Kidney (tissue), 14 donors: Measurements from ENCODE around the gene MX2. TPM values are rescaled to one million over a fixed set of nuclear protein-coding genes. Genes with fewer than 3 reads are reported as not detected.

Experiments
- DNase-seq, 5 donors: peaks; one replicate each; pipeline ENCODE4 v3.0.0-alpha.2; 2013 to 2020
- FAIRE-seq: peaks from 2 replicates; lab custom pipeline; 2012; peaks lifted over from hg19 to GRCh38; lab: Jason Lieb, UNC
- H3K27ac ChIP-seq, 2 donors: one replicate each; pipeline ENCODE4 v1.7.0; 2013; ENCODE audit warnings: low read depth in 2 of 2, low read length in 2 of 2, inconsistent platforms in 1 of 2
- H3K27me3 ChIP-seq: one replicate; pipeline ENCODE4 v1.7.1; 2013; ENCODE audit warnings: low read length, inconsistent platforms; ENCODE audit not compliant: control insufficient read depth, insufficient read depth
- H3K36me3 ChIP-seq, 3 donors: one replicate each; pipeline versions ENCODE4 v1.7.0 to v1.7.1; 2013; ENCODE audit warnings: low read length in 3 of 3, control low read depth in 1 of 3, inconsistent platforms in 1 of 3; ENCODE audit not compliant: insufficient read depth in 3 of 3, control insufficient read depth in 2 of 3
- H3K4me1 ChIP-seq, 3 donors: one replicate each; pipeline versions ENCODE4 v1.7.0 to v1.7.1; 2013; ENCODE audit warnings: low read length in 3 of 3, inconsistent platforms in 1 of 3, low read depth in 1 of 3; ENCODE audit not compliant: control insufficient read depth in 2 of 3, insufficient read depth in 2 of 3
- H3K4me3 ChIP-seq, 3 donors: one replicate each; pipeline versions ENCODE4 v1.7.0 to v1.8.1; 2013; ENCODE audit warnings: low read length in 3 of 3, control low read depth in 1 of 3, inconsistent platforms in 1 of 3
- H3K9ac ChIP-seq, 3 donors: one replicate each; pipeline versions ENCODE4 v1.7.0 to v1.7.1; 2013; ENCODE audit warnings: low read length in 3 of 3, control low read depth in 1 of 3, inconsistent platforms in 1 of 3
- H3K9me3 ChIP-seq, 3 donors: one replicate each; pipeline versions ENCODE4 v1.7.0 to v1.7.1; 2013; ENCODE audit warnings: low read length in 3 of 3, control low read depth in 1 of 3, inconsistent platforms in 1 of 3; ENCODE audit not compliant: control insufficient read depth in 2 of 3, insufficient read depth in 1 of 3
- CTCF ChIP-seq: IDR thresholded peaks from 3 replicates; pipeline ENCODE4 v1.5.1; 2012; ENCODE audit warnings: mild to moderate bottlenecking, moderate library complexity, borderline replicate concordance; ENCODE audit not compliant: insufficient read depth; ENCODE audit errors: extremely low read depth
- intact Hi-C: fragments of 100-400 bp; cut with DNase I; formaldehyde crosslinking; loops from one replicate; pipeline ENCODE4 v1.11.1; 2022
- polyA plus RNA-seq: library from polyadenylated mRNA; stranded (reverse); fragments of 350-450 nt; fragmentation: Illumina TruSeq; extraction: RNeasy Lipid Tissue Mini Kit (QIAGEN cat#74804); gene quantifications from one replicate; pipeline ENCODE4 v1.2.3, GENCODE V29; 2014; ENCODE audit warnings: low read depth, low replicate concordance; ENCODE audit not compliant: insufficient read depth
- total RNA-seq: library from RNA; stranded (reverse); fragmentation: NEBNext Ultra II Directional; extraction: Animal tissue kit (Norgen Biotek cat#: 25700); gene quantifications from one replicate; pipeline ENCODE4 v1.2.1, GENCODE V29; 2021
- donor health status: control.
- donor health status: control.
- donor health status: control.
- donor health status: control.
- donor health status: control.
- donor health status: DM: yes; HTN: yes; CAD: no.
- donor health status: Normal renal cell carcinoma (clear cell type).

Gene MX2
- total and polyA plus RNA-seq, 2 donors from 2014 or later = 4.3 to 11.7 TPM

GRCh38 chr21:41362605-41363369 is 960 bp downstream of the MX2 start:
- DNase-seq = peak in 1 of 5 donors; percentile 34
- intact Hi-C loops = no loop called here
- H3K36me3 ChIP-seq = no peaks in the 10 kb centered on the region
- no peak for TF ChIP-seq CTCF
- no peak overlapping the region for H3K9ac ChIP-seq
- H3K4me3 ChIP-seq = peak overlapping the region in 2 of 3 donors; percentile 56 to 61
- FAIRE-seq = no peak
- no peaks in the 10 kb centered on the region for H3K9me3 ChIP-seq
- H3K4me1 ChIP-seq = peaks cover 0 to 6% (median 0%) of the 10 kb centered on the region in 3 donors
- no peak overlapping the region for H3K27ac ChIP-seq
- H3K27me3 ChIP-seq = no peaks in the 10 kb centered on the region

GRCh38 chr21:41363370-41364270 is 1.8 kb downstream of the MX2 start:
- no peak overlapping the region for H3K9ac ChIP-seq
- DNase-seq (no peak), FAIRE-seq (no peak)
- no peaks in the 10 kb centered on the region for H3K36me3 ChIP-seq
- no peaks in the 10 kb centered on the region for H3K9me3 ChIP-seq
- H3K4me1 ChIP-seq = peaks cover 0 to 6% (median 0%) of the 10 kb centered on the region in 3 donors
- H3K27ac ChIP-seq = no peak overlapping the region
- no peak overlapping the region for H3K4me3 ChIP-seq
- intact Hi-C loops = no loop called here
- no peak for TF ChIP-seq CTCF
- H3K27me3 ChIP-seq = no peaks in the 10 kb centered on the region

GRCh38 chr21:41364308-41364707 is 2.5 kb downstream of the MX2 start:
- FAIRE-seq (no peak), DNase-seq (no peak)
- no peak overlapping the region for H3K4me3 ChIP-seq
- peaks cover 0 to 11% (median 0%) of the 10 kb centered on the region in 3 donors for H3K4me1 ChIP-seq
- H3K27ac ChIP-seq = no peak overlapping the region
- H3K9ac ChIP-seq = no peak overlapping the region
- no peaks in the 10 kb centered on the region for H3K27me3 ChIP-seq
- intact Hi-C loops = no loop called here
- no peak for TF ChIP-seq CTCF
- H3K36me3 ChIP-seq = no peaks in the 10 kb centered on the region
- no peaks in the 10 kb centered on the region for H3K9me3 ChIP-seq
